ENCODE data around the gene UPF1. TPM values are rescaled to one million over a fixed set of nuclear protein-coding genes. Genes with fewer than 3 reads are reported as not detected.
"Not testable (repeated sequence)": the region's sequence is repeated elsewhere in the genome, so short reads cannot be mapped to it uniquely, and the experiment has no call there.

UPF1 gene
- total RNA-seq, 1 experiment from 2014 or later = 96.6 TPM

- H3K4me3 ChIP-seq (ENCODE audit: low read depth, low read length) = no peak overlapping the region
- intact Hi-C loops (cut with micrococcal nuclease; ENCODE audit: unreplicated experiment) = no loop called here
- no peak for DNase-seq
- H3K36me3 Mint-ChIP-seq (ENCODE audit: insufficient read depth, unreplicated experiment) = peaks cover 64% of the 10 kb centered on the region
- H3K27ac Mint-ChIP-seq (ENCODE audit: unreplicated experiment) = no peak overlapping the region
- CTCF ChIA-PET = no interaction called here
- H3K9me3 ChIP-seq = no peaks in the 10 kb centered on the region
- H3K9me3 Mint-ChIP-seq (ENCODE audit: unreplicated experiment) = no peaks in the 10 kb centered on the region
- no TSS peak for BruUV-seq (replicated peaks)
- H3K4me1 Mint-ChIP-seq (ENCODE audit: low read depth, unreplicated experiment) = no peaks in the 10 kb centered on the region
- no peaks in the 10 kb centered on the region for H3K27me3 Mint-ChIP-seq (ENCODE audit: insufficient read depth, unreplicated experiment)
- H3K36me3 ChIP-seq (ENCODE audit: control insufficient read depth, insufficient read depth, low read length) = no peaks in the 10 kb centered on the region
- POLR2A ChIA-PET = no interaction called here
- H3K4me3 Mint-ChIP-seq (ENCODE audit: unreplicated experiment) = no peak overlapping the region
- H3K4me1 ChIP-seq = peaks cover 5% of the 10 kb centered on the region; the same call in 1 of the 2 replicates
- no peak for TF ChIP-seq CTCF (IDR thresholded peaks at IDR 0.05; ENCODE audit: insufficient read depth in 1 of 2, low read depth in 1 of 2, low read length in 1 of 2, severe bottlenecking in 1 of 2, unreplicated experiment in 1 of 2)
- no peaks in the 10 kb centered on the region for H3K27me3 ChIP-seq (replicated peaks; ENCODE audit: control insufficient read depth, insufficient read depth, low read length)
Observed at GRCh38 chr19:18913466-18913865, 81.7 kb downstream of the UPF1 start.

GRCh38 chr19:18915639-18916038 is 83.9 kb downstream of the UPF1 start:
- Histone ChIP-seq H3K36me3 (ENCODE audit: control insufficient read depth, insufficient read depth, low read length) (no peaks in the 10 kb centered on the region), H3K27me3 (replicated peaks; ENCODE audit: control insufficient read depth, insufficient read depth, low read length) (no peaks in the 10 kb centered on the region), H3K4me1 (peaks cover 5% of the 10 kb centered on the region), H3K4me3 (ENCODE audit: low read depth, low read length) (no peak overlapping the region), H3K9me3 (no peaks in the 10 kb centered on the region)
- Mint-ChIP-seq H3K27ac (ENCODE audit: unreplicated experiment) (no peak overlapping the region), H3K4me1 (ENCODE audit: low read depth, unreplicated experiment) (no peaks in the 10 kb centered on the region), H3K9me3 (ENCODE audit: unreplicated experiment) (no peaks in the 10 kb centered on the region), H3K27me3 (ENCODE audit: insufficient read depth, unreplicated experiment) (no peaks in the 10 kb centered on the region), H3K4me3 (ENCODE audit: unreplicated experiment) (no peak overlapping the region), H3K36me3 (ENCODE audit: insufficient read depth, unreplicated experiment) (peaks cover 78% of the 10 kb centered on the region)
- peak; percentile 51 to 55 for DNase-seq
- CTCF ChIA-PET = interaction anchor here (0.6 to 2.0 kb wide), 3 partner anchors 59 to 71 kb away, joined by 3 to 5 read pairs (median 3); no protein-coding TSS in a partner anchor
- peak in 1 of 2 experiments; percentile 33 for TF ChIP-seq CTCF (IDR thresholded peaks at IDR 0.05; ENCODE audit: insufficient read depth in 1 of 2, low read depth in 1 of 2, low read length in 1 of 2, severe bottlenecking in 1 of 2, unreplicated experiment in 1 of 2)
- no TSS peak for BruUV-seq (replicated peaks)
- intact Hi-C loops (cut with micrococcal nuclease; ENCODE audit: unreplicated experiment) = no loop called here
- POLR2A ChIA-PET = no interaction called here

- Mint-ChIP-seq H3K4me3 (ENCODE audit: unreplicated experiment) (peak overlapping the region; percentile 73), H3K36me3 (ENCODE audit: insufficient read depth, unreplicated experiment) (peaks cover 83% of the 10 kb centered on the region)
- H3K4me1 Mint-ChIP-seq (ENCODE audit: low read depth, unreplicated experiment); H3K9me3 Mint-ChIP-seq (ENCODE audit: unreplicated experiment); POLR2A ChIA-PET; intact Hi-C loops (cut with micrococcal nuclease; ENCODE audit: unreplicated experiment); H3K4me1 ChIP-seq; CTCF ChIA-PET; DNase-seq; H3K27me3 ChIP-seq (replicated peaks; ENCODE audit: control insufficient read depth, insufficient read depth, low read length); H3K27me3 Mint-ChIP-seq (ENCODE audit: insufficient read depth, unreplicated experiment); H3K4me3 ChIP-seq (ENCODE audit: low read depth, low read length); H3K9me3 ChIP-seq; H3K27ac Mint-ChIP-seq (ENCODE audit: unreplicated experiment); H3K36me3 ChIP-seq (ENCODE audit: control insufficient read depth, insufficient read depth, low read length); BruUV-seq (replicated peaks): not testable (repeated sequence)
Observed at GRCh38 chr19:18917593-18917992, 85.8 kb downstream of the UPF1 start.

Other genes starting within 250 kb of the UPF1 start
- 44.8 and 48.3 TPM in 2 replicates for gene REX1BD, start 243.2 kb upstream of the UPF1 start, total RNA-seq (2022)
- gene CRLF1, start 225.2 kb upstream of the UPF1 start, total RNA-seq (2022) = 0.61 and 2.6 TPM in 2 replicates
- 0.25 TPM in 1 of 2 replicates, not detected in the other for gene TMEM59L, start 219.1 kb upstream of the UPF1 start, total RNA-seq (2022)
- gene KLHL26, start 194.9 kb upstream of the UPF1 start, total RNA-seq (2022) = 7.9 and 9.8 TPM in 2 replicates
- gene CRTC1, start 148.3 kb upstream of the UPF1 start, total RNA-seq (2022) = 12.0 and 13.8 TPM in 2 replicates
- 0.14 and 0.16 TPM in 2 replicates for gene COMP, start 40.7 kb upstream of the UPF1 start, total RNA-seq (2022)
- gene CERS1, start 64.2 kb downstream of the UPF1 start, total RNA-seq (2022) = 19.0 and 20.3 TPM in 2 replicates
- gene COPE, start 87.4 kb downstream of the UPF1 start, total RNA-seq (2022) = 207 and 213 TPM in 2 replicates
- 46.8 and 48.7 TPM in 2 replicates for gene DDX49, start 87.8 kb downstream of the UPF1 start, total RNA-seq (2022)
- 18.0 and 19.0 TPM in 2 replicates for gene HOMER3, start 109.3 kb downstream of the UPF1 start, total RNA-seq (2022)
- gene SUGP2, start 201.6 kb downstream of the UPF1 start, total RNA-seq (2022) = 74.1 and 75.6 TPM in 2 replicates
- 40.1 and 44.6 TPM in 2 replicates for gene ARMC6, start 201.6 kb downstream of the UPF1 start, total RNA-seq (2022)
- 4.5 and 5.4 TPM in 2 replicates for gene SLC25A42, start 232.0 kb downstream of the UPF1 start, total RNA-seq (2022)

Data from Caco-2 (cell line).